GM12891 (cell line): ENCODE measurements around the gene SNRPA.

Experiments
- DNase-seq: peaks from one replicate; pipeline ENCODE4 v3.0.0; 2011; ENCODE audit warnings: low spot score; ENCODE audit not compliant: insufficient read length
- FAIRE-seq: peaks from 2 replicates; lab custom pipeline; 2011; peaks lifted over from hg19 to GRCh38; lab: Jason Lieb, UNC
- PAX5 ChIP-seq: IDR thresholded peaks from 2 replicates; pipeline ENCODE4 v1.6.1; 2011; ENCODE audit warnings: low read length, moderate library complexity, mild to moderate bottlenecking; ENCODE audit not compliant: insufficient read depth, severe bottlenecking
- POLR2A ChIP-seq: IDR thresholded peaks from 2 replicates; pipeline ENCODE4 v1.6.1; 2011; ENCODE audit warnings: low read depth, low read length, control low read depth
- POLR2AphosphoS5 ChIP-seq: IDR thresholded peaks from 2 replicates; pipeline ENCODE4 v1.6.1; 2011; ENCODE audit warnings: low read depth, low read length, control low read depth
- POU2F2 ChIP-seq: IDR thresholded peaks from 2 replicates; pipeline ENCODE4 v1.6.1; 2011; ENCODE audit warnings: low read depth, mild to moderate bottlenecking, control low read depth, low read length, moderate library complexity
- SPI1 ChIP-seq: IDR thresholded peaks from 2 replicates; pipeline ENCODE4 v1.6.1; 2011; ENCODE audit warnings: low read depth, low read length, control low read depth
- TAF1 ChIP-seq: IDR thresholded peaks from 2 replicates; pipeline ENCODE4 v1.6.1; 2011; ENCODE audit warnings: low read depth, low read length, control low read depth

Gene SNRPA

GRCh38 chr19:40737102-40737644 lies 13.8 kb upstream of the SNRPA start:
- TF ChIP-seq POLR2A (no peak), POLR2AphosphoS5 (no peak), PAX5 (no peak), POU2F2 (no peak), TAF1 (no peak), SPI1 (no peak)
- FAIRE-seq = no peak

GRCh38 chr19:40739030-40739839 lies 11.8 kb upstream of the SNRPA start:
- DNase-seq (no peak), FAIRE-seq (no peak)
- no peak for TF ChIP-seq TAF1
- TF ChIP-seq POU2F2 = no peak
- no peak for TF ChIP-seq POLR2AphosphoS5
- no peak for TF ChIP-seq POLR2A
- no peak for TF ChIP-seq PAX5
- TF ChIP-seq SPI1 = no peak

More at GRCh38 chr19:40737102-40737644, 13.8 kb upstream of the SNRPA start:
- DNase-seq = no peak

- no peak for TF ChIP-seq PAX5
- DNase-seq (no peak), FAIRE-seq (no peak)
Observed at GRCh38 chr19:40739871-40740703, 10.9 kb upstream of the SNRPA start.

GRCh38 chr19:40740747-40741146 lies 10.3 kb upstream of the SNRPA start:
- no peak for TF ChIP-seq POLR2AphosphoS5
- no peak for TF ChIP-seq TAF1
- no peak for FAIRE-seq
- DNase-seq = no peak

- no peak for DNase-seq
- TF ChIP-seq POLR2A (no peak), POLR2AphosphoS5 (no peak), PAX5 (no peak), TAF1 (no peak), SPI1 (no peak), POU2F2 (no peak)
- peak; percentile 28 for FAIRE-seq
Observed at GRCh38 chr19:40741527-40742390, 9.2 kb upstream of the SNRPA start.

- no peak for FAIRE-seq
- DNase-seq = no peak
- TF ChIP-seq POLR2AphosphoS5 (no peak), POLR2A (no peak)
Observed at GRCh38 chr19:40742477-40742876, 8.5 kb upstream of the SNRPA start.

GRCh38 chr19:40742886-40743285 lies 8.1 kb upstream of the SNRPA start:
- no peak for DNase-seq
- FAIRE-seq = no peak
- TF ChIP-seq PAX5 (no peak), POLR2A (no peak), POU2F2 (no peak), SPI1 (no peak), POLR2AphosphoS5 (no peak), TAF1 (no peak)

- no peak for DNase-seq
- FAIRE-seq = no peak
- TF ChIP-seq TAF1 = no peak
- TF ChIP-seq POU2F2 = no peak
- TF ChIP-seq SPI1 = no peak
- TF ChIP-seq POLR2AphosphoS5 = no peak
- TF ChIP-seq POLR2A = no peak
- no peak for TF ChIP-seq PAX5
Observed at GRCh38 chr19:40743926-40744325, 7.1 kb upstream of the SNRPA start.
